ENCODE results near the gene VOPP1.
"Not testable (repeated sequence)": the region's sequence is repeated elsewhere in the genome, so short reads cannot be mapped to it uniquely, and the experiment has no call there.

The VOPP1 gene

DNA sequence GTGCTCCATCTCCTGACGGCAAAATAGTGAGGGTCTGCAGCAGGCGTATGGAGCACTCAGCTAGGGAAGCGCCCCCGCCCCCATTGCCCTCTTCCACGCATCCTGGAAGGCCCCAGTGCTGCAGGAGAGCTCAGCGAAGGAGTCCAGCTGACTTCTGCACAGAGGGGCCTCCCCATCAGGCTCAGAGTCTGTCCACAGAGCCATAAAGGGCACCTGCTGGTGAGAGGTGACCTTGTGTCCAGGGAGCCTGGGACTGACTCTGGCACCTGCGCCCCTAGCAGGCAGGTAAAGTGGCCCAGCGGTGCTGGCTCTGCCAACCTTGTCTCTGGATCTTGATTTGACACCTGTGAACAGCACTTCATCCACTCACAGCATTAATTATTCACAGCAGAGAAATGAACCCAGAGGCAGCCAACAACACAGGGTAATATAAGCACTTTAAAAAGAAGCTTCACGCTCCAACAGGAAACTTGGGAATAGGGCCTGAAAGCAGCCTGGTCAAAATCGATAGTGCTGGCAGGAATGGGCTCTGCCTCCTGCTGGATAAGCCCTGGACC is 59.6 kb downstream of the VOPP1 start:
- H3K4me3 ChIP-seq (ENCODE audit: low read depth, low read length), result peak overlapping the region; percentile 70
- no peak for DNase-seq (ENCODE audit: low read depth)
- TF ChIP-seq, protein P1, sequence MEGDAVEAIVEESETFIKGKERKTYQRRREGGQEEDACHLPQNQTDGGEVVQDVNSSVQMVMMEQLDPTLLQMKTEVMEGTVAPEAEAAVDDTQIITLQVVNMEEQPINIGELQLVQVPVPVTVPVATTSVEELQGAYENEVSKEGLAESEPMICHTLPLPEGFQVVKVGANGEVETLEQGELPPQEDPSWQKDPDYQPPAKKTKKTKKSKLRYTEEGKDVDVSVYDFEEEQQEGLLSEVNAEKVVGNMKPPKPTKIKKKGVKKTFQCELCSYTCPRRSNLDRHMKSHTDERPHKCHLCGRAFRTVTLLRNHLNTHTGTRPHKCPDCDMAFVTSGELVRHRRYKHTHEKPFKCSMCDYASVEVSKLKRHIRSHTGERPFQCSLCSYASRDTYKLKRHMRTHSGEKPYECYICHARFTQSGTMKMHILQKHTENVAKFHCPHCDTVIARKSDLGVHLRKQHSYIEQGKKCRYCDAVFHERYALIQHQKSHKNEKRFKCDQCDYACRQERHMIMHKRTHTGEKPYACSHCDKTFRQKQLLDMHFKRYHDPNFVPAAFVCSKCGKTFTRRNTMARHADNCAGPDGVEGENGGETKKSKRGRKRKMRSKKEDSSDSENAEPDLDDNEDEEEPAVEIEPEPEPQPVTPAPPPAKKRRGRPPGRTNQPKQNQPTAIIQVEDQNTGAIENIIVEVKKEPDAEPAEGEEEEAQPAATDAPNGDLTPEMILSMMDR (IDR thresholded peaks at IDR 0.05; ENCODE audit: low read depth, low read length, missing control alignments), result no peak

DNA sequence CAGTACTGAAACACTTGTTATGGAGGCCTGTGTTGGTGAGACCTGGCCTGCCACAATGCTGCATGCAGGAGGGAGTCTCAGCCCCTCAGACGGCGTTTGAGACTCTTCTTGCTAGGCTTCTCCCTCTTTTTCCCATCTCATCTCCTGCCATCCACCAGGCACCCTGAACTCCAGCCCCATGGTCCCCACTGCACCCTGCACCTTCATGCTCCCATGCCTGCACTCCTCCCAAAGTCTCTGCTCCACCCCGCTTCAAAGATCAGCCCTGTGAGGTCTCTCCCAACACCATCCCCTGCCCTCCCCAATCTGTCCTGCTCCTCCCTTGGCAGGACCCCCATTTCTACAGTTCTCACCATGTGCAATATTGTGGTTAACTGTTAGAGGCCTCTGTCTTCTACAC is 61.7 kb downstream of the VOPP1 start:
- TF ChIP-seq, protein P1 (IDR thresholded peaks at IDR 0.05; ENCODE audit: low read depth, low read length, missing control alignments), result no peak
- H3K4me3 ChIP-seq (ENCODE audit: low read depth, low read length), result peak overlapping the region; percentile 13; the same call in 1 of the 2 replicates
- no peak for DNase-seq (ENCODE audit: low read depth)

DNA sequence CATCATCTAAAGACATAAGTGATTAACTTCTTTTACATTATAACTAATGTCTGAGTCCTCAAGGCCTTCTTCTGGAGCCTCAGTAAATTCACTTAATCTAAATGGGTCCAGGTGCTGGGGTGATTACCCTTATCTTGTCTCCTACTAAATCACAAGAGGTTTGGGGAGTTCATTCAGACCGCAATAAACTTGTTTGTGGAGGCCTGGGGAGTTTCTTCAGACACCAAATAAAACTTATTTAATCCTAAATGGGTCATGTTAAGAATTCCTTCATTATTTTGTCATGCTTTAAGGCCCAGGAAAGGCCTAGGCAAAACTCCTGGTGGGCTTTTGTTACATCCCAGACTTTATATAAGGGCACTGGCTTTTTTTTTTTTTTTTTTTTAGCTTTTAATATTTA is 62.1 kb downstream of the VOPP1 start:
- H3K4me3 ChIP-seq (ENCODE audit: low read depth, low read length); DNase-seq (ENCODE audit: low read depth): not testable (repeated sequence)

DNA sequence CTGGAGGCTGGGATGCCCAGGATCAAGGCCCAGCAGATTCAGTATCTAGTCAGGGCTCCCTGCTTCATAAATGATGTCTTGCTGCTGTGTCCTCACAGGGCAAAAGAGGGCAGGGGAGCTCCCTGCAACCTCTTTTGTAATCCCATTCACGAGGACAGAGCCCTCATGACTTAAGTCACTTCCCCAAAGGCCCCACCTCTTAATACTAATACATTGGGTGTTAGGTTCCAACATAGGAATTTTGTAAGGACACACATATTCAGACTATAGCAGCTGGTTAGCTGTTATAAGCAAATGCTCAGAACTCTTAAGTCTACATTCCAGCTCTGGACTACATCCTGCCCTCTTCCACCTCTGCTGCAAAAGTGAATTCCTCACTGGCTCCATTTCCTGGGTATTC is 63.0 kb downstream of the VOPP1 start:
- no peak for DNase-seq (ENCODE audit: low read depth)
- TF ChIP-seq, protein P1 (IDR thresholded peaks at IDR 0.05; ENCODE audit: low read depth, low read length, missing control alignments), result no peak
- H3K4me3 ChIP-seq (ENCODE audit: low read depth, low read length), result no peak overlapping the region; the same call in 1 of the 2 replicates

DNA sequence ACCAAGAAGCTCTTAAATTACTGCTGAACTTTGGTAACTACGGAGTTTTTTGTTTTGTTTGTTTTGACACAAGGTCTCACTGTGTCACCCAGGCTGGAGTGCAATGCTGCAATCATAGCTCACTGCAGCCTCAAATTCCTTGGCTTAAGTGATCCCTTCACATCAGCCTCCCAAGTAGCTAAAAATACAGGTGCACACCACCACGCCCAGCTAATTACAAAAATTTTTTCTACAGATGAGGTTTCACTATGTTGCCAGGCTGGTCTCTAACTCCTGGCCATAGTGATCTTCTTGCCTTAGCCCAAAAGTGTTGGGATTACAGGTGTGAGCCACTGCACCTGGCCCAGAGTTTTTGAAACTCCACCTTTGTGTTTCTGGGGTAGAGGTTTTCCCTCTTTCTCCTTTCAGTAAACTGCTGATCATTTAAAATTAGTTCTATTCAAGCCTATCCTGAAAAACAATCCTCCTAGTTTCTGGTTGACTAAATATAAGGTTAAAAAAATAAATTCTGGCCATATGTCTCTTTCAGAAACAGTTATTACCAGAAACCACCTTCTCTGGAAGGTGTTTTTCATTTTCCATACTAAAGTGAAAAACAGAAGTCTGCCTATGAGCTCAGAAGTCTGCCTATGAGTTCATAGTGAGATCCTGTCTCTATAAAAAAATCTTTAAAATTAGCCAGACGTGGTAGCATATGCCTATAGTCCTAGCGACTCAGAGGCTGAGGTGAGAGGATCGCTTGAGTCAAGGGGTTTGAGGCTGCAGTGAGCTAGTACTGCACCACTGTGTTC is 63.9 kb downstream of the VOPP1 start:
- no peak overlapping the region for H3K4me3 ChIP-seq (ENCODE audit: low read depth, low read length)
- DNase-seq (ENCODE audit: low read depth), result peak; percentile 65
- TF ChIP-seq, protein P1 (IDR thresholded peaks at IDR 0.05; ENCODE audit: low read depth, low read length, missing control alignments), result no peak

DNA sequence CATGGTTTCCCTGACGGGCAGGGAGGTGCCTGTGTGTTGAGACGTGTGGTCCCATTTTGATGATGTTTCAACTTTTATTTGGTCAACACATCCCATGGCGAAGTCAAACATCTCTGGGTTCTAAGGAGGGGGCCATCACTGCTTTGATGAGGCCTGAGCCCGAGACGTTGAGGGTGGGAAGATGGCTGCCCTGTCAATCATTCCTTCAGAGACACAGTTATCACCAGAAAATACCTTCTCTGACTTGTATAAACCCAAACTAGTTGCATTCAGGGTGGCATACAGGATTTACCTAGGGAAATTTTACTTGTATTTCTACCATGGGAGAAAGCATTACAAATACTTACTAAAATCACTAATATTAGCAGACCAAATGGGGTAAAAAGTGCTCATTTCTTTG is 64.6 kb downstream of the VOPP1 start:
- H3K4me3 ChIP-seq (ENCODE audit: low read depth, low read length), result no peak overlapping the region
- DNase-seq (ENCODE audit: low read depth), result no peak
- TF ChIP-seq, protein P1 (IDR thresholded peaks at IDR 0.05; ENCODE audit: low read depth, low read length, missing control alignments), result no peak

DNA sequence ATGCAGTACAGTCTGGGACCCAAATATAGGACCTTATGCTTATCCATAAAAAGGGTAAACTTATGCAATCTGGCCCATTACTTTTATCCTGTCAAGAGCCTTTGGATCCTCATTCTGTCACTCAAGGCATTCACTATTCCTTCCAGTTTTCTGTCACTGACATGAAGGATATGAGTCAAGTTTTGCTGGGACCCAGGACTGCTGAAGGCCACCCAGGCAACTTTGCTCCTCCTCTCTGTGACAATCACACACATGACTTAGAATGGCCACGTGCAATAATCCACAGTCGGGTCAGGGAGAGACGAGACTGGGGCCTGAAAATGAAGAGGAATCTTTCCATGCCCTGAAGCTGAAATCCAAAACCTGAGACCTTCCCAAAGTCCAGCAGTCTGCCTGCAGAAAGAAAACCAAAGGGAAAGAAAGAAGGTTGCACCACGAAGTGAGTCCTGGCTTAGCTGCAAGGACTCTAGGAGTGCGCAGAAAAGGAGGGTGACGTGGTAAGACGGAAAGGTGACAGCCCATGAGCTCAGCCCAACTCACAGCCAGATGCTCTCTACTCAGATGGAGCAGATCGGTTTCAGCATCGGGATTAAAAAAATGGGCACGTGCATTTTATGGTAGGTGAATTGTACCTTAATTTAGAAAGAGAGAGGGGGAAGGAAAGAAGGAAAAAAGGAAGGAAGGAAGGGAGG is 67.2 kb downstream of the VOPP1 start:
- no peak overlapping the region for H3K4me3 ChIP-seq (ENCODE audit: low read depth, low read length)
- no peak for DNase-seq (ENCODE audit: low read depth)
- TF ChIP-seq, protein P1 (IDR thresholded peaks at IDR 0.05; ENCODE audit: low read depth, low read length, missing control alignments), result no peak
